Right atrium auricular region (tissue), 2 donors: ENCODE data around the gene DLG5. TPM values are rescaled to one million over a fixed set of nuclear protein-coding genes. Genes with fewer than 3 reads are reported as not detected.

Source experiments
- DNase-seq: peaks from one replicate; pipeline ENCODE4 v3.0.0-alpha.2; 2019; ENCODE audit warnings: low spot score
- H3K27ac ChIP-seq, 2 donors: fragments of 200-600 bp; sonication (generic); 1 replicate in 1 of 2; 2 replicates in 1 of 2; pipeline ENCODE4 v1.5.1; 2016 to 2019
- H3K27me3 ChIP-seq, 2 donors: fragments of 200-600 bp; sonication (generic); one replicate each; pipeline versions ENCODE4 v1.5.1 to v1.6.0; 2017 to 2019
- H3K36me3 ChIP-seq: fragments of 200-600 bp; sonication (generic); one replicate; pipeline ENCODE4 v1.5.1; 2016
- H3K4me1 ChIP-seq, 2 donors: fragments of 200-600 bp; sonication (generic); one replicate each; pipeline versions ENCODE4 v1.5.1 to v1.6.0; 2017 to 2019
- H3K4me3 ChIP-seq, 2 donors: fragments of 200-600 bp; sonication (generic); 1 replicate in 1 of 2; 2 replicates in 1 of 2; pipeline ENCODE4 v1.5.1; 2017 to 2019; ENCODE audit warnings: mild to moderate bottlenecking in 1 of 2, moderate library complexity in 1 of 2
- H3K9me3 ChIP-seq, 2 donors: fragments of 200-600 bp; sonication (generic); one replicate each; pipeline ENCODE4 v1.5.1; 2019
- total RNA-seq, 2 donors: library from RNA; depleted of rRNA; stranded (reverse); fragments of >200 nt; gene quantifications; one replicate each; pipeline ENCODE4 v1.1.0, GENCODE V29; 2016
- TF ChIP-seq, protein P1 (sequence below), 2 donors: fragments of 200-600 bp; sonication (generic); IDR thresholded peaks; one replicate each; pipeline ENCODE4 v1.5.1; 2019; ENCODE audit warnings: antibody characterized with exemption in 2 of 2

Gene DLG5
- total RNA-seq, 2 donors from 2014 or later, result 10.5 to 20.4 TPM

DNA sequence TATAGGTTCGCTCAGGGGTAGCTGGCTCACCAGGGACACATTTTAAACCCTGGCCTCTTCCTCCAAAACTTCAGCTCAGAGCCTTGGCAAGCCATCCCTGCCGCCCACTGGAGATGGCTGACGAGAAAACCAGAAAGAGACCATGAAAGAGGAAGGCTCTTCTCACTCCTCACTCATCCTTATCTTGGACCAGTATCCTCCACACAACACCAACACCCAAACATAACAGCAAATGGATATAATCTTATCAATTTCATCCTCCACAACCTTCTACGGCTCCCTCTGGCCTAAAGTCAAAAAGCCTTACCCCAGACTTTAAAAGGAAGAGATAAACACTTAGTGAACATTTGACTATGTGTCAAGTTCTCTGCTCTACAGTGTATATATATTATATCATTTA lies 26.9 kb downstream of the DLG5 start:
- TF ChIP-seq, protein P1, sequence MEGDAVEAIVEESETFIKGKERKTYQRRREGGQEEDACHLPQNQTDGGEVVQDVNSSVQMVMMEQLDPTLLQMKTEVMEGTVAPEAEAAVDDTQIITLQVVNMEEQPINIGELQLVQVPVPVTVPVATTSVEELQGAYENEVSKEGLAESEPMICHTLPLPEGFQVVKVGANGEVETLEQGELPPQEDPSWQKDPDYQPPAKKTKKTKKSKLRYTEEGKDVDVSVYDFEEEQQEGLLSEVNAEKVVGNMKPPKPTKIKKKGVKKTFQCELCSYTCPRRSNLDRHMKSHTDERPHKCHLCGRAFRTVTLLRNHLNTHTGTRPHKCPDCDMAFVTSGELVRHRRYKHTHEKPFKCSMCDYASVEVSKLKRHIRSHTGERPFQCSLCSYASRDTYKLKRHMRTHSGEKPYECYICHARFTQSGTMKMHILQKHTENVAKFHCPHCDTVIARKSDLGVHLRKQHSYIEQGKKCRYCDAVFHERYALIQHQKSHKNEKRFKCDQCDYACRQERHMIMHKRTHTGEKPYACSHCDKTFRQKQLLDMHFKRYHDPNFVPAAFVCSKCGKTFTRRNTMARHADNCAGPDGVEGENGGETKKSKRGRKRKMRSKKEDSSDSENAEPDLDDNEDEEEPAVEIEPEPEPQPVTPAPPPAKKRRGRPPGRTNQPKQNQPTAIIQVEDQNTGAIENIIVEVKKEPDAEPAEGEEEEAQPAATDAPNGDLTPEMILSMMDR (IDR thresholded peaks at IDR 0.05), result no peak
- H3K4me1 ChIP-seq, result peaks cover 0 to 38% of the 10 kb centered on the region in 2 donors

DNA sequence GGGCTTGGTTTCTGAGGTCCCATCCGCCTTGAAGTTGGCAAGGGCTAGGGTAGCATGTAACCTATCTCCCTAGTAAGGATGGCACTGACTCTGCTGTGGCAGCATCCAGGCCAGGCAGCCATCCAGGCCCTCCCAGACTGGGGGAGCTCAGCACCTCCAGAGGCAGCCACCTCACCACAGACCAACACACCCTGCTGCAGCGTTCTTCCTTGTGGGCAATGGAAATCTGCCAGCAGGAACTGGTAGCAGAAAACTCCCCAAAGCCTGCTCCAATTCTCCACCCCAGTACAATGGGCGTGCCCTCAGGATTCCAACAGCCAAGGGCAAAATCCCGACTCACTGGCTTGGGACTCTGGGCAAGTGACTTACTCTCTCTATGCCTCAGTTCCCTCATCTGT lies 27.5 kb downstream of the DLG5 start:
- H3K27ac ChIP-seq, result no peak overlapping the region
- H3K9me3 ChIP-seq, result no peaks in the 10 kb centered on the region
- TF ChIP-seq, protein P1 (IDR thresholded peaks at IDR 0.05), result no peak
- no peak overlapping the region for H3K4me3 ChIP-seq
- H3K36me3 ChIP-seq, result no peaks in the 10 kb centered on the region
- H3K4me1 ChIP-seq, result peaks cover 0 to 38% of the 10 kb centered on the region in 2 donors
- no peaks in the 10 kb centered on the region for H3K27me3 ChIP-seq
- no peak for DNase-seq

More for the DNA sequence above, 26.9 kb downstream of the DLG5 start:
- Histone ChIP-seq H3K9me3 (no peaks in the 10 kb centered on the region), H3K27me3 (no peaks in the 10 kb centered on the region), H3K36me3 (no peaks in the 10 kb centered on the region), H3K27ac (no peak overlapping the region), H3K4me3 (no peak overlapping the region)
- no peak for DNase-seq

DNA sequence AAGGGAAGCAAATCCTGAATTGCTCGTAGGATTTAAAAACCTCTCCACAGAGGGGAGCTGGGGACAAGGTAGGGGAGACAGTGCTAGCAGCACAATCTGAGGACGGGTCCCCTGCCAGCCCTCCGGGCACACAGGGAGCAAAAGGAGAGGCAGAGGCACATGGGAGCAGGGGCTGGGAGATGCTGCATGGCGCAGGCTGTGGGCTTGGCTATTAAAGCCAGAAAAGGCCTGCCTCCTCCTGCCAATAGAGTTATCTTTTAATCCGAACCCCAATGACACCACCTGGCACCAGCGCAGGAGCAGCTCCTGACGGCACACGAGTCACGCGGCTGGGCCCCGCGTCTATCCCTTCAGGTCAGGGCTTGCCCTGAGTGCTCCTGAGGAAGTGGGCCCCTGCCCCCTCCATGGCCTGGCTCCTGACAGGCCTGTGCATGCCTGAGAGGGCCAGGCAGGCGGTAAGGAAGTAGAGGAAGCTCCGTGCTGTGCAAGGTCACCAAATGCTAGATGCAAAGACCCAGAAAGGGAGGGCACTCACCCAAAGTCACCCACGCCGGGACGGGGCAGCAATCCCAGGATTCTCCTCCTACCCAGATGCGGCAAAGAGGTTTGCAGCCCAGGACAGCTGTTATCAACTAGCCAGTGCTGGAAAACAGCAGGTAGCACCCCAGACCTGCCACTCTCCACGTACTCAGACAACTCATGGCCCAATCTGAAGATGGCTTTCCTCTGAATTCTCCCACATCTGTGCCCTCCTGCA lies 28.1 kb downstream of the DLG5 start:
- H3K9me3 ChIP-seq, result no peaks in the 10 kb centered on the region
- DNase-seq, result no peak
- H3K27me3 ChIP-seq, result no peaks in the 10 kb centered on the region
- no peak overlapping the region for H3K4me3 ChIP-seq
- TF ChIP-seq, protein P1 (IDR thresholded peaks at IDR 0.05), result no peak
- H3K4me1 ChIP-seq, result peaks cover 0 to 38% of the 10 kb centered on the region in 2 donors
- no peaks in the 10 kb centered on the region for H3K36me3 ChIP-seq
- H3K27ac ChIP-seq, result no peak overlapping the region

DNA sequence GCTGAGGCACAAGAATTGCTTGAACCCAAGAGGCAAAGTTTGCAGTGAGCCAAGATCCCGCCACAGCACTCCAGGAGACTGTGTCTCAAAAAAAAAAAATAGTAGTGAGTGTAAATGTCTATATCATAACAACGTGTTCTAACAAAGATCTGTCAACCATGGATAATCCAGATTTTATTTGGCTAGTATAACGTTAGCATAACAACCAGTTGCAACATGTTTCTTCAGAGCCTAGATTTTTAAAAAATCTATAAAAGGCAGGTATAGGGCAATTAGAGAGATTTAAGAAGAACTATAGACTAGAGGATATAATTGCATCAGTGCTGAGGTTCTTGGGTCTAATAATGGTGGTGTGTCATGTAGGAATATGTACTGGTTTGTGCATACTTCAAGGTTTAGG lies 30.5 kb downstream of the DLG5 start:
- Histone ChIP-seq H3K36me3 (no peaks in the 10 kb centered on the region), H3K4me3 (no peak overlapping the region), H3K27ac (no peak overlapping the region), H3K4me1 (peaks cover 0 to 33% of the 10 kb centered on the region in 2 donors), H3K27me3 (no peaks in the 10 kb centered on the region), H3K9me3 (no peaks in the 10 kb centered on the region)
- DNase-seq, result no peak
- TF ChIP-seq, protein P1 (IDR thresholded peaks at IDR 0.05), result no peak

DNA sequence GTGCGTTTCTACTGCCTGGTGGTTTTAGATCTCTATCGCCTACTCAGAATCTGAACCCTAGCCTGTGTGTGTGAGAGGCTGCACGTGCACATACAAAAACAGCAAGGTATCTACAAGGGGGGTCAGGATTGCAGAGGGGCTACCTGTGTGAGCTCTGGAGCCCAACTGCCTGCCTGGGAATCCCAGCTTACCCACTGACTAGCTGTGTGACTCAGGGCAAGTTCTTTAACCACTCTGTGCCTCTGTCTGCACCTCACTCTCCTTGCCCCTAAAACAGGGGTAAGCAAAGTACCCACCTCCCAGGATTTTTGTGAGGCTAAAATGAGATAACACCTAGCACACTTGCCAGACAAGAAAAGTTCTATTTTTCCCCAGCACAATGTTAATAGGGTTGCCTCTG lies 32.5 kb downstream of the DLG5 start:
- H3K27ac ChIP-seq, result no peak overlapping the region
- peaks cover 0 to 19% of the 10 kb centered on the region in 2 donors for H3K4me1 ChIP-seq
- DNase-seq, result no peak
- no peak overlapping the region for H3K4me3 ChIP-seq
- TF ChIP-seq, protein P1 (IDR thresholded peaks at IDR 0.05), result no peak
- no peaks in the 10 kb centered on the region for H3K9me3 ChIP-seq
- no peaks in the 10 kb centered on the region for H3K36me3 ChIP-seq
- H3K27me3 ChIP-seq, result no peaks in the 10 kb centered on the region

DNA sequence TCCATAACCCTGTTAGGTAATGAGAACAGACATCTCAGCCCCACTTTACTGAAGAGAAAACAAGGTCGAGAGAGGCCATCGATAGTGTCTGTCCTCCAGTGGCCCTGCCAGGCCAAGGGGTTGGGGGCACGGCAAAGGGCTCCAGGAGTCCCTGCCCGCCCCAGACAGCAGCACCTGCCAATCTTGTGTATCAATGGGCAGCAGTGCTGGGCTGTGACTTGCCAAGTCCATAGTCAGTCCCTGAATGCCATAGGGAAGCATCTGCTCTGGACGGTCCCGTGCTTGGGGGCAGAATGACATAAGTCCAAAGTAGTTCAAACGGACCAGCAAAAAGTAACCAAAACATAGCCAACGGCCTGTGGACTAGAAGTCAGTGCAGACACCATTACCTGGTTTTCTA lies 33.2 kb downstream of the DLG5 start:
- H3K4me1 ChIP-seq, result peaks cover 0 to 19% of the 10 kb centered on the region in 2 donors

More for the DNA sequence above, 33.2 kb downstream of the DLG5 start:
- Histone ChIP-seq H3K27ac (no peak overlapping the region), H3K4me3 (no peak overlapping the region), H3K36me3 (no peaks in the 10 kb centered on the region), H3K27me3 (no peaks in the 10 kb centered on the region), H3K9me3 (no peaks in the 10 kb centered on the region)
- TF ChIP-seq, protein P1 (IDR thresholded peaks at IDR 0.05), result no peak
- DNase-seq, result no peak
